HFF-Myc (cell line): ENCODE measurements around the gene MSH2.

Source experiments
- DNase-seq: peaks from one replicate; pipeline ENCODE4 v3.0.0-alpha.2; 2011; ENCODE audit warnings: low read depth; ENCODE audit errors: extremely low read depth
- H3K4me3 ChIP-seq: replicated peaks from 2 replicates; pipeline ENCODE4 v1.5.1; 2011; ENCODE audit warnings: low read depth, mild to moderate bottlenecking, control low read depth, low read length
- CTCF ChIP-seq: IDR thresholded peaks from 2 replicates; pipeline ENCODE4 v1.5.1; 2012; ENCODE audit warnings: mild to moderate bottlenecking, low read depth, low read length, control low read depth; ENCODE audit errors: missing control alignments

MSH2 gene

GRCh38 chr2:47509821-47510385, 106.9 kb downstream of the MSH2 start:
- no peak for TF ChIP-seq CTCF
- no peak overlapping the region for H3K4me3 ChIP-seq
- no peak for DNase-seq

DNA sequence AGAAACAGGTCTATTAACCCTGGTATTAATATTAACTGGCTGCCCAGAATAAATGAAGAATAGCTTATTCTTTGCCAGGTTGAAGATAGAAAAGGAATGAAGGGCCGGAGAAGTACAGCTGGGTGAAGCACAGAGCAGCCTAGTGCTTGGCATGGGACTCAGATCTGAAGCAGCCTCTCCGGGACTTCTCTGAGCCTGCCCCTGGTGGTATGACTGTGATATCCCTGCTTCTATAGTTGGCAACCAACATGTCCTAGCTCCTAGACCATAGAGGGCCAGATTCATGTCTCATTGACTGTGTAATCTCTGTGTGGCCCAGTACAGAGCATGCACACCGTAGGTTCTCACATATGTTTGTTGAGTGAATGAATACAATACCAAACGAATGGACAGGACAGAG, 107.8 kb downstream of the MSH2 start:
- no peak for DNase-seq
- H3K4me3 ChIP-seq = no peak overlapping the region
- TF ChIP-seq CTCF = no peak

DNA sequence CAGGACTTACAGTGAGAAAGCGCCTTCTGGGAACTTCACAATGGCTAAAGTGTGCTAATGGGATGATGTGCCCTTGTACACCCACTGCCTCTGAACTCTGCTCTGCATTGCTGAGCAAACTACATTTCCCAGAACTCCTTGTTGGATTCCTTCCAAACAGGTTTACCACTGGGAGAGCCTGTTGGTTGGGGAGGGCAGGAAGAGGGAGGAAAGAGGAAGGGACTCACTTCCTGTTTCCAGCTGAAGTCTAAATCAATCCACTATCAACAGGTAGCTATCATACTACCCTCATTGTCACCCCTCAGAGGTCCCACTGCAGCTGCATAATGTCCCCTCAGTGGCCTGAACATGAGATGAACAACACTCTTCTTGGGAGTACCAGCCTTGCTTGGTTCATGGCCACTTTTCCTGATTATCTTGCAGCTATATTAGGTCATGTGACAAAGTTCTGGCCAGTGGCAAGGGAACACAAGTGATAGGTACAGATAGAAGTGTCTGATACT, 109.7 kb downstream of the MSH2 start:
- H3K4me3 ChIP-seq = no peak overlapping the region
- DNase-seq = no peak
- no peak for TF ChIP-seq CTCF

DNA sequence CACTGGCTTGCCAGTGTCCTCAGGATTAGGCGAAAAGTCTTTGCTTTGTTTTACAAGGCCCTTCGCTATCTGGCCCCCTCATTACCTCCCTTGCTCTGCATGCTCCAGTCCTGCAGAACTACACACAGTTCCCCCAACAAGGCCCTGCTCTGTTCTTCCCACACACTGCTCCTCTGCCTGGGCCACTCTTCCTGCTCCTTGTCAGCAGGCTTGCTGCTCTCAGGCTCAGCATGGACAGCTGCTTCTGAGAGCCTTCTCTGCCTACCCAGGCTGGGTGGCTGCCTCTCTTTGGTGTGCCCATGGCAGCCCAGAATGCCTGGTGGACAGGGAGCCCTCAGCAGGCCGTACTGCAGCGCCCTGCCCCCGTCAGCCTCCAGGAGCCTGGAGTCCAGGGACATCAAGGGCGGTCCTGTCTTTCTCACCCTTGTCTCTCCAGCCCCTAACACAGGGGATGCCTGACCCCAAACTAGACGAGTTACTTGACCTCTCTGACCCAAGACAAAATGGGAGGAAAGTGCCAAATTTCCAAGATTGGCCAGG, 111.1 kb downstream of the MSH2 start:
- DNase-seq = no peak
- H3K4me3 ChIP-seq = no peak overlapping the region
- TF ChIP-seq CTCF = no peak

GRCh38 chr2:47516360-47517104, 113.6 kb downstream of the MSH2 start:
- H3K4me3 ChIP-seq = no peak overlapping the region
- TF ChIP-seq CTCF = no peak

GRCh38 chr2:47518497-47519146, 115.7 kb downstream of the MSH2 start:
- no peak for TF ChIP-seq CTCF
- DNase-seq = no peak
- H3K4me3 ChIP-seq = no peak overlapping the region

More at GRCh38 chr2:47516360-47517104, 113.6 kb downstream of the MSH2 start:
- DNase-seq = no peak
